GM19023 (cell line): ENCODE results near the gene CPSF4L.
"Not testable (repeated sequence)": the region's sequence is repeated elsewhere in the genome, so short reads cannot be mapped to it uniquely, and the experiment has no call there.

Source experiments
- ATAC-seq: cut with Tn5 transposase; IDR thresholded peaks from one replicate; pipeline ENCODE4 v1.9.1; 2021; ENCODE audit warnings: mild to moderate bottlenecking, moderate library complexity; ENCODE audit not compliant: unreplicated experiment

The CPSF4L gene, protein sequence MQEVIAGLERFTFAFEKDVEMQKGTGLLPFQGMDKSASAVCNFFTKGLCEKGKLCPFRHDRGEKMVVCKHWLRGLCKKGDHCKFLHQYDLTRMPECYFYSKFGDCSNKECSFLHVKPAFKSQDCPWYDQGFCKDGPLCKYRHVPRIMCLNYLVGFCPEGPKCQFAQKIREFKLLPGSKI

DNA sequence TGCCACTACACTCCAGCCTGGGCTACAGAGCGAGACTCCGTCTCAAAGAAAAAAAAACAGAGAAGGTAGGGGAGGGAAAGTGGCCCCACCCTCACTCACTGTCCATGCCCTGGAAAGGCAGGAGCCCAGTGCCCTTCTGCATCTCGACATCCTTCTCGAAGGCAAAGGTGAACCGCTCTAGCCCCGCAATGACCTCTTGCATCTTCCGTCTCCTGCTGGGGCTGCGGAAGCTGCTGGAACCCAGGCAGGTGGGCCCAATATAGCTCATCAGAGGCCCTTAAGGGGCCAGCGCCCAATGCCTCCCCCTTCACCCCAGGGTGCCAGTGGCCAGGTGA, at the start of gene CPSF4L:
Gene CPSF4L, minus strand, starts transcription at position 264 of the 335 bp plus-strand sequence. Its CDS starts 62 bp downstream, at position 202.
- no peak for ATAC-seq

DNA sequence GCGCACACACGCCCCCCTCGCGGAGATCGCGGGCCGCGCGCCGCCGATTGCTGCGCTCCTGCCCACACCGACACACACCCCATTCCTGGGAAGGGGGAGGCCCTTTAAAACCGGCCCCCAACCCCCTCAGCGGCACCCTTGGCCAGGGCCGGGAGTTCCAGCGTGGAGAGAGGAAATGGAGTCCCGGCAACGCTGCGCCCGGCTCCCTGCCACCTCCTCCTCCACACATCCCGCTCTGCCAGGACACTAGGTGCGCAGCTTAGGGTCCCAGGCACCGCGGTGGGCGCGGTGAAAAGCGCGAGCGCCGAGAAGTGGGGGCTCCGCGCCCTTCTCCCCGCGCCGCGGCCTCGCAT, 49.7 kb upstream of the CPSF4L start:
- peak; percentile 26 for ATAC-seq

DNA sequence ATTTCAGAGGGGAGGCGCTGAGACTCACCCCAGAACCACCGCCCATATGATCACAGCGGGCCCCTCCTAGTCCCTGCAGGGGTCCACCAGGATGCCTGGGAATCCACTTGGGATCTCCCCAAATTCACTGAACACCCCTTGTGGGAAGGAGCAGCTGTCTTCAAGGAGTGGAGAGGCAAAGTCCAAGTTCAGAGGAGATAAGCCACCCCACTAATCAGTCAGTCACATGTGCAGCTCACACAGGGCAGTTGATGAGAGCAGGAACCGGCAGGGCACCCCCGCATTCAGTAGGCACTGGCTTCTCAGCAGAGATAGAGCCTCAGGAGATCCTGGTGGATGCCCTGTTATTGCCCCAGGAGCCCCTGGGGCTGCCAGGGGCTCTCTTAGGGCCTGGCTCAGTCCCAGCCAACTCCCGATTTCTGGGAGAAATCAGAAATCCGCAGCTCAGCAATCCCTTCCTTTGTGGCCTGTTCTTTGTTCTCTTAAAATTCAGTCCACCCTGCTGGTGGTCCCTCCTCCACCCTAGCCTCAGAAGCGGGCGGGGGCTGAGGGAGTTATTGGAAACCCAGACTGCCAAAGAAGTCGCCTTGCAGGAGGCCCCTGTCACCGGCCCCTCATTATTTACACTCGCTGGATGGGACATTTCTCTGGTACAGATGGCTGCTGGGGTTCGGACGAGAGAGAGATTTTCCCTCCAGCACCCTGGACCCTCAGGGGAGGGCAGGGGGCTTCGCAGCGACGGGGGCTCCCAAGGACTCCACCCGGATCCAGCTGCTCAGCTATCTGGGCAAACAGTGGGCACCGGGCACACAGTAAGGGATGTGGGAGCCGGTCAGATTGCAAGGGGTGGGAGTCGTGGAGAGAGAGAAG, 48.3 kb upstream of the CPSF4L start:
- ATAC-seq = no peak

DNA sequence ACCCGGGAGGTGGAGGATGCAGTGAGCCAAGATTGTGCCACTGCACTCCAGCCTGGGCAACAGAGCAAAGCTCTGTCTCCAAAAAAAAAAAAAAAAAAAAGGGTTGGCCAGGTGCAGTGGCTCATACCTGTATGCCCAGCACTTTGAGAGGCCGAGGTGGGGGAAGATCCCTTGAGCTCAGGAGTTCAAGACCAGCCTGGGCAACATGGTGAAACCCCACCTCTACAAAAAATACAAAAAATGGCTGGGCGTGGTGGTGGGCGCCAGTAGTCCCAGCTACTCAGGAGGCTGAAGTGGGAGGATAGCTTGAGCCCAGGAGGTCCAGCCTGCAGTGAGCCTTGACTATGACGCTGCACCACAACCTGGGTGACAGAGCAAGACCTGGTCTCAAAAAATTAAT, 47.3 kb upstream of the CPSF4L start:
- not testable (repeated sequence) for ATAC-seq

DNA sequence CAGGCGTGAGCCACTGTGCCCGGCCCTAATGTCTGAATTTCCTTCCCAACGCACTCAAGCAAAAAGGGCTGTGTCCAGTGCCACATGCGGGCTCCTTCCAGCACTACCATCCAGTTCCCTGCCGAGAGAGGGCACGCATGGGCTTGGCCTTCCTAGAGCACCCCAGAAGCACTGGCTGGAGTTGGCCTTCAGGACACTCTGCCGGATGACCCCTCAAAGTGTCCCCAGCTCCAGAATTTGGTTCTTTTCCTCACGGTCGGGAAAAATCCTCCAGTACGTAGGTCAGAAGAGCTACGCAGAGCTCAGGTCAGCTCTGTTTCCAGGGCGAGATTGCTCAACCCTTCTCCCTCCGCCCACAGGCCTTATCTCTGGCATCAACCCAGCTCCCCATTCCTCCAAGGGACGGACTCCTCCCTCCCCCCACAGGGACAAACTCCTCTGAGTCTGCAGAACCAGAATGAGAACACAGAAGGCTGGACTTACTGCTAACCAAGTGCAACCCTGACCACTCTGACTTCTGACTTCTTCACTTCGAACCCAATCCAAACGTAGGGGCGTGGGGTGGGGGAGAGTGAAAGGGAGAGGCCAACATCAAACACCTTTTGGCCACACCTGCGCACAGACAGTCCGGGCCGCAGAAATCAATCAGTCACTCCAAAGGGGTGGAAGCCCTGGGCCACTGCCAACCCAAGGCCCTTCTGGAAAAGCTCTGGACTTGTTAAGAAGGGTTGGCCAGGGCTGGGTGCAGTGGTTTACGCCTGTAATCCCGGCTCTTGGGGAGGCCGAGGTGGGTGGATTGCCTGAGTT, 46.5 kb upstream of the CPSF4L start:
- no peak for ATAC-seq

DNA sequence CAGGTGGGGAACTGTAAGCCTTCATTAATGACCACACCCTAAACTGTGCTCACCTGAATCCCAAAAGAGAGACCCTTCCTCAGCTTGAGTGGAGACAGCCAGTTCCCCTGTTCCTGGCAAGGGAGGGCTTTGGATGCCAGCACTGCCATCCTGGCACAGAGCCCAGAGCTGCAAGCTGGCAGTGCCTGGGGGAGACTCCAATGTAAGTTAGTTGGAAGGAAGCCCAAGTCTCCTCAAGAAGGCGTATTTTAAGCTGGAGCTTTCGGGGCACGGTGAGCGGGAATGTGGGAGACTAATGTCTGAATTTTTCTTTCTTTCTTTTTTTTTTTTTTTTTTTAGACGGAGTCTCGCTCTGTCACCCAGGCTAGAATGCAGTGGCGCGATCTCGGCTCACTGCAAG, 45.5 kb upstream of the CPSF4L start:
- ATAC-seq = no peak

DNA sequence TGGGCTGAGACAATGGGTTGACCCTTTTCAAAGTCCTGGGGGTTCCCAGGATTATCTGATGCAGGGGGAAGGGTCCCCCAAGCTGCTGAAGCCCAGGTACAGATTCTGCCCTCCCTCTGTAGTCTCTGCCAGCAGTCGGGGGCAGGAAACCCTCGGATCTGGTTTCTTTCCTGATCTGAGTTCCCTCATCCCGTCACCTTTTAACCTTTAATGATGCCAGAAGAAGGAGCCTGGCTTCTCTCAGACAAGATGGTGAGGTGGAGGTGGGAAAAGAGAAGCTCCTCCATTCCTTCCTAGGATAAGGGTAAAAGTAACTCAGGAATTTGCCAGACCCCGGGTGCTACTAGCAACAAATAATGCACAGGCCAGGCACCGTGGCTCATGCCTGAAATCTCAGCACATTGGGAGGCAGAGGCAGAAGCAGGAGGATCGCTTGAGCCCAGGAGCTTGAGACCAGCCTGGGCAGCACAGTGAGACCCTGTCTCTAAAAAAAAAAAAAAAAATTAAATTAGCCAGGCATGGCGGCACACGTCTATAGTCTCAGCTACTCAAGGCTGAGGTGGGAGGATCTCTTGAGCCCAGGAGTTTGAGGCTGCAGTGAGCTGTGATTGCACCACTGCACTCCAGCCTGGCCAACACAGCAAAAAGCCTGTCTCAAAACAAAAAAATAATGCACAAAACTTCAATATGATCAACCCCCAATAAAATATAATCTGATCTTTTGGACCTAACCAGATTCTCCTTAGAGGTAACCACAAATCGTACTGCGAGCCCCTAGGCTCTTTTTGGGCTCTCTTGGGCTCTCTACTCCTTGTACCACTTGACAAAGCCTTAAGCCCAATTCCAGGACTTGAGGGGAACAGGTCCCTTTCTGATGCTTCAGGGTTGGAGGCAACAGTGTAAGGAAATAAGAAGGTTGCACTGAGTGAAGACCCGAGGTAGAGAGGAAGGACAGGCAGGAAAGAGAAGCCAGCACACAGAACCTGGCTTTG, 44.5 kb upstream of the CPSF4L start:
- ATAC-seq = no peak

DNA sequence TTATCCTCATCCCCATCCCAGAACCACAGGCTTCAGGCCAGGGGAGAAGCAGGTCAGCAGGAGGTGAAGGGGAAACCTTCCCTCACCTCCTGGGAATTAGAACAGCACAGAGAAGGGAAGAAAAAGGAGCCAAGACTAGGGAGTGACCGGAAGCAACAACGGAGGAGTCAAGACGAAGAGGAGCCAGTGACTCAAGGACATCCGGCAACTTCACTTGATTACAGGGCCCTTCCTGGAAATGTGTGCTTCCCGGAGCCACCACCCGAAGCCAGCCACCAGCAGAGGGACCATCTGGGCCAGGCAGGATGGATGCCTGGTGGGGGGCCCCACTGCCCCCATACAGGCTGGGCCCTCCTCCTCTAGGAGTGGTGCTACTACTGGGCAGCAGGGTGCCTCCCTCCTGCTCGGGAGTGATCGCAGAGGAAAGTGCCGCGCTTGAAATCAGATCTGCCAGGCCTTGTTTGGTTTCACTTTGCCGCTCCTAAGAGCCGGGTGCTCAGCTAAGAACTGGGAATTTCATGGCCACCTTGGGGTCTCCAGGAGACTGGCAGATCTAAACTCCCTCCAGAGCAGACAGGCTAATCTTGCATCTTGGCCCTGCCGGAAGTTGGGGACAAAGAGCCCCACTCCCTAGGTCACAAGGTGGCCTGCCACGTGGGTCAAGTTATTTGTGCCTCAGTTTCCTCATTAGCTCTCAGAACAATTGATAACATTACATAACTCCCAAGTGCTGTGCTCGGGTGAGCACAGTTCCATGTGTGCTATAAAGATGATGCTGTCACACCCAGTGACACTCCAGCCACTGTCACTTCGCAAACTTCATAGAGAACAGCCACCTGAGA, 43.5 kb upstream of the CPSF4L start:
- ATAC-seq = no peak

DNA sequence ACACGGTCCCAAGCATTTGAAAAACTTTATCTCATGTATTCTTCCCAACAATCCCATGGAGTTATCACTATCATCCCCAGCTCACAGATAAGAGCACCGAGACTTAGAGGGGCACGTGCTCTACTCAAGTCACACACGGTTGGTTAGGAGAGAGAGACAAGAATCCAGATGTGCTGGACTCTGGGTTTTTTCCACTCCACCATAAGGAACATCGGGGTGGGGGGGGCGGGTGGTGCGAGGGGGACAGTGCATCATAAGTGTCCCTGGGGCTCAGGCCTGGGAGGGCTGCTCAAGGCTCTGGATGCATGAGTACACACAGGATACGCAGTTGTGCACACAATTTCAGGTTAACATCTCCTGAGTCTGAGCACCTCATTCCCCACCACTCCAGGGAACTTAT, 42.8 kb upstream of the CPSF4L start:
- no peak for ATAC-seq

DNA sequence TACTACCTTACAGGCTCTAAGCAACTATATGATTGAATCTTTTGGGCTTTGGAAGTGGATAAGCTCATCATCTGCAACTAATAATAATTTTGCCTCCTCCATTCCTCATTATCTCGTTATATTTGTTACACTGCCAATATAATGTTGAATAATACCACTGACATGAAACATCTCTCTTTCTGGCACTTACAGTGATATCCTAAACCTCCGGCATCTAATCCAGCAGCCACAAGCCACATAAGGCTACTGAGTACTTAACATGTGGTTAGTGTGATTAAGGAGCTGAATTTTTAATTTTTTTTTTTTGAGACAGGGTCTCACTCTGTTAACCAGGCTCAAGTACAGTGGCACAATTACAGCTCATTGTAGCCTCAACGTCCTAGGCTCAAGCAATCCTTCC, 40.5 kb upstream of the CPSF4L start:
- no peak for ATAC-seq

DNA sequence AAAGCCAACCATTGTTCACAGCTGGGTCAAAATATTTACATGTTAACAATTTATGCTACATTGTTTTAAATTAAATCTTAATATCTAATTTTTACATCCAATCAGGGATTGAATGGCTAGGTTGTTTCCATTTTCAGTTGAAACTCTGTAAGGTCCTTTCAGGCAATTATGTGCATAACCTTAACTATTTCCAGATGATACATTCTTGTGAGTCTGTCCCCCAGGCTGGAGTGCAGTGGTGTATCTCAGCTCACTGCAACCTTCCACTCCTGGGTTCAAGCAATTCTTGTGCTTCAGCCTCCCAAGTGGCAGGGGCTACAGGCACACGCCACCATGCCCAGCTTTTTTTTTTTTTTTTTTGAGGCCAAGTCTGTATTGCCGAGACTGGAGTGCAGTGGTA, 39.7 kb upstream of the CPSF4L start:
- no peak for ATAC-seq

DNA sequence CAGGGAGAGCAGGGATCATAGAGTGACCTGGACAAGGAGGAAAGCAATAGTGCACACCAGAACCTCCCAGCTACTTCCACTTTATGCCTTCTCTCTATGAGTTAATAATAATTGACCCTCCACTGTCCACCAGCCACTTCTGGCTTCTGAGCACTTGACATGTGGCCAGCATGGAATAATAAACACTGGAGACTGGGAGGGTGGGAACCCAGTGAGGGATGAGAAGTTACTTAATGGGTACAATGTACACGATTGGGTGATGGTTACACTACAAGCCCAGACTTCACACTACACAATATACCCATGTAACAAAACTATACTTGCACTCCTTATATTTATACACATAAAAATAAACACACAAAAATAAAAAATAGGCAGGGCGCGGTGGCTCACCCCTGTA, 38.7 kb upstream of the CPSF4L start:
- no peak for ATAC-seq

DNA sequence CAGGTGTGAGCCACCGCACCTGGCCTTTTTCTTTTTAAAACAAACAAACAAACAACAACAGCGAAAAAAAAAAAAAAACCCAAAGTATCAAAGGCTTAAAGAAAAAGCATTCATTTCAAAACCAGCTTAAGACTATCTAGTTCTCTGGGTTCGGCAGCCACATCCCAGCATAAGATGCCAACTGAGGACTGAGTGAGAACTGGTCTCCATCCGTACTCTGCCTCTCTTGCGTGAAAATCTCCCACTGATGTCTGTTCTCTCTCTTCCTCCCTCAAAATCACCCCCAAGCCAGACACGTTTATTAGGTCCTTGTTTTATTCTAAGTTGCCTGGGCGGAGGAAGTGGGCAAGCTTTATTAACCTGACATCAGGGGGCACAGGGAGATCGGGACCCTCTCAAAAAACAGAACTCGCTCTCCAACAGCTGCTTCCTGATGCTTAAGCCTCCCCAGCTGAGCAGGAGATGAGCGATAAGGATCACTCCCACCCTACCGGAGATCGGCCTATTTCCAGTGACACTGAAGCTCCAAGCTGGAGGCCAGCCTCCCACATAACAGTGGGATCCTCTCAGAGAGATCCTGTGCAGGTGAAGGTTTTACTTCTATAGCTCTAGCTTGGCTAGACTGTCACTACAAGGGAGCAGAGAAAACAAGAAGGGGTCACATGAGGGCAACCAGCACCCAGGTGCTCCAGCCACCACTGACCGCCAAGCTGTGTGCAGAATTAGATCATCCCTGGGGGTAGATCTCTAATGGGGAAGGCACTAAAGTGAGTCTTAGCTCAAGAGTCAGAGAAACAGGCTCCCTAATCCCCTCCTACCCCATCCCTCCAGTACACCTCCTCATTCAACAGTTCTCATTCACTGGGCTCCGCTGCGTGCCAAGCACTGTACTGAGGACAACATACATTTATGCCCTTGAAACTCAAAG, 36.5 kb upstream of the CPSF4L start:
- peak; percentile 67 for ATAC-seq

DNA sequence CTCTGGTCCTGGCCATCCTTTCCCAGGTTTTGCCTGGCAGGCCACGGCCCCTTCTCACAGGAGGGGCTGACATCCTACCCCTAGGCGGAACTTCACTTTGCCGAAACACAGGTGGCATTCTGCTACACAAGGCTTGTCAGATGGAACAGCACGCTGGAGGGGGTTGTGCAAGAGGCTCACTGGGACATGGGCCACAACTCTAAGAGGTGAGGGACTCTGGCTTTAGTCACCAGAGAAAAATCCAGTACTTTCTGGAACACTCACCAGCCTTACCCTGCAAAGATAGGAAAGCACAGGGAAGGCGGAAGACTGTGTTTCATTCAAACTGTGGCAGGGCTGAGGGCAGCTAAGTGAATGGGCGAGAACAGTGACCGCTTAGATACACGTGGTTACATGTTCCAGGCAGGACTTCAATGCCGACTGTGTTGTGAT, 31.8 kb upstream of the CPSF4L start:
- ATAC-seq = no peak

DNA sequence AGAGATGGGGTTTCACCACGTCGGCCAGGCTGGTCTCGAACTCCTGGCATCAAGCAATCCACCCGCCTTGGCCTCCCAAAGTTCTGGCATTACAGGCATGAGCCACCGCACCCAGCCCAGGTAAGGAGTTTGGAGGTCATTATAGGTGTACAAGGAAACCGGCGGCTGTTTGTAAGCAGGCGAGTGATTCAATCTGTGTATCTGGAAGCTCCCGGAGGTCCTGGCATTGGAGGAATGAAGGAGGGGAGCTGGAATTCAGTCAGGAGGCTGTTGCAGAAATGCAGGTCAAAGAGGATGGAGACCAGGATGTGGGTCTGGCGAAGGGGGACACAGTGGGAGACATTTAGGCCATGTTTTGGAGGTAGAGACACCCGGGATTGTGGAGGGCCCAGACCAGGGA, 31.4 kb upstream of the CPSF4L start:
- no peak for ATAC-seq

DNA sequence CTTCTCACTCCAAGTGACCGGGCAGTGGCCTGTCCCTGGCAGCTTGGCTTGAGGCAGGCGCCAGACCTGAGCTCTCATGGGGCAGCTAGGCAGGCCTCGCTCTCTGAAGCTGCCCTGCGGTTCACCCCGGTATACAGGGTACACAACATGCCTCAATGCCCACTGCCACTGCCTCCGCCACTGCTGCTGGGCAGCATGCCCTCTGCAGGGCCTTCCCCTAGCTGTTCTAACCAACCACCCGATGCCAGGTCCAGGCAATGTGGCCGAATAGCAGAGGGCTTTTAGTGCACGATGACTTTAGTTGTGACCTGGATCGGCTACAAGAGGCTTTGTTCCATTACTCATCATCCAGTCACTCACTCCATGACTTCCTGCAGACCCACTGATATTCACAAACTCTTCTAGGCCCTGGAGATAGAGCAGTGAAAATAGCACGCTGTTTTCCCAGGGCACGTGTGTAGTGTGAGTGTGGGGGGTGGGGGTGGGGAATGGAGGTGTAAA, 30.4 kb upstream of the CPSF4L start:
- no peak for ATAC-seq

DNA sequence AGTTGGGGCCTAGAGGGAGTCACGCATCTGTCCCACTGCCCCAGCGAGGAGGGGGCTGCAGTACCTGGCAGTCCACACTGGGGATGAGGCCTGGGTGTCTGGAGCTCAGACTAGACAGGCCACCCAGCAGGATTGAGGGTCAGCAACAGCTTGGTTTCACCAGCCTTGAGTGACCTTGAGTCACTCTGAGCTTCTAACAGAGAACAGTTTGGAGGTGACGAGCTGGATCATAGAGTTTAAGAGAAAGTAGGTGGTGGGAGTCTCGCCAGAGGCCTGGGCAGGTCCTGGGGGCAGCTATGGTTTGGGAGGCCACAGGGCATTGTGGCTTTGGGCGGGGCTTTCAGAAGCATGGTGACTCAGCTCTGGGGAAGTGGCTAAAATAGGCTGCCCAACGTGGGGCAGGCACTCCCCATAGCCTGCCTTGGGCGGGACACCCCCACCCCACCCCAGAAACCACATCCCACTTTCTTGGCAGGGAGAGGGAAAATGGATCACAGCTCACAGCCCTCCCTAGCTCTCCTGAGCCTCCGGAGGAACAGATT, 29.7 kb upstream of the CPSF4L start:
- ATAC-seq = peak; percentile 91
